Measurements from ENCODE around the gene NPR2.

NPR2 gene

DNA sequence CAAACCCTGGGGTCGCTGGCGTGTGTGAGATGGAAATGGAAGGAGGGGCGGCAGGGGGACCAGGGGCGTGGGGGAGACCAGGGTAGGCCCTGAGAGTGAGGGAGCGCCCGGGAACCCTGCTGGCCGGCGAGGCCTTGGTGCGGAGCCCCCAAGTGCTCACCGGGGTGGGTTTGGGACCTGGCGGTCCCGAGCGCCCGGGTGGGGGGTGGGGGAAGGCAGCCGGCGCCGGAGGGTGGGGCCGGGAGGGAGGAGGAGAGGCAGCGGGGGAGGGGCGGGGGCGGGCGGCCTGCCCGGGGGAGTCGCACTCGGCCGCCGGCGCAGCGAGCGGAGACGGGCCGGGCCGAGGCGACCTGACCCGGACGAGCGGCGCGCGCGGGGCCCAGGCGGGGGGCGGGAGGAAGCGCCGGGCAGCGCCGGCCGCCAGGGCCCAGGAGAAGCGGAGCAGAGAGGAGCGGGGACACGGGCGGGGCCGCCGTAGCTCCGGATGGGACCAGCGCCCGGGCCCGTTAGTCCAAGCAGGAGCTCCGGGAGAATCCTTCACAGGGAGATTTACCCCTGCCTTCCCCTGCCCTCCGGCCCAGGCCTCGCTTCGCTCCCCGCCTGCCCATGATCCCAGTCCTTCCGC is at the start of gene NPR2:
Gene NPR2 (plus strand): TSS at position 295 of the 625 bp plus-strand sequence. CDS start 818 bp downstream, outside the sequence.
- no peaks in the 10 kb centered on the region for H4K20me1 ChIP-seq (ENCODE audit: low read depth, low read length)
- H3K36me3 ChIP-seq (ENCODE audit: low read length) = no peaks in the 10 kb centered on the region
- H3K9me2 ChIP-seq (replicated peaks; ENCODE audit: insufficient read depth, low read length) = no peaks in the 10 kb centered on the region
- H3K27me3 ChIP-seq (ENCODE audit: low read length) = no peaks in the 10 kb centered on the region
- H2AFZ ChIP-seq (ENCODE audit: low read depth, low read length, severe bottlenecking) = no peak within 1 kb of the TSS
- H3F3A ChIP-seq (ENCODE audit: insufficient read depth) = no peaks in the 10 kb centered on the region
- H3K4me3 ChIP-seq (ENCODE audit: insufficient read depth, low read length, poor library complexity, severe bottlenecking) = no peak within 1 kb of the TSS
- H3K9me3 ChIP-seq (ENCODE audit: insufficient read depth, low read length) = no peaks in the 10 kb centered on the region
- H3K79me2 ChIP-seq (ENCODE audit: insufficient read depth, low read length) = no peaks in the 10 kb centered on the region
- no peak for TF ChIP-seq EZH2phosphoT487 (conservative IDR thresholded peaks at IDR 0.05; ENCODE audit: low read length)
- no peak for TF ChIP-seq CTCF (IDR thresholded peaks at IDR 0.05; ENCODE audit: insufficient read depth, low read length, poor library complexity, severe bottlenecking)
- no peak within 1 kb of the TSS for H3K4me2 ChIP-seq (ENCODE audit: low read depth, low read length, poor library complexity, severe bottlenecking)
- H3K27ac ChIP-seq (ENCODE audit: low read depth, low read length) = no peak within 1 kb of the TSS
- no peak within 1 kb of the TSS for H3K9ac ChIP-seq (ENCODE audit: low read length)

DNA sequence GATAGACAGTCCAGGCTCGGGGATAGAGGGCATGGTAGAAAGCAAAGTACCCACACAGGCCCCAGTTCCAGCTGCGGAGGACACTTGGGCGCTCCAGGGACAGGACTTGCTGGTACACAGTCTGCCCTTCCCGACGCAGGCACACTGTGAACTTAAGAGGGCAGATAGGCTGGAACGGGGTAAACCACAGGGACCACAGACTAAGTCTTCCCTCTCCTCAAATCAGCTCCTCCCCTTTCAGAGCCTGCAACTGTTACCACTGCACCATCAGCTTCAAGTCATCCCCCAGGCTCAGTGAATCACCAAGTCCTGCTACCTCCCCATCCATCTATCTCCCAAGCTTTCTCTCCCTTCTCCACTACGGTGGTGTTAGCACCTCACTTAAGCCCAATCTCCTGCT is 49.7 kb upstream of the NPR2 start:
- Histone ChIP-seq H4K20me1 (ENCODE audit: low read depth, low read length) (no peaks in the 10 kb centered on the region), H3K36me3 (ENCODE audit: low read length) (peaks cover 10% of the 10 kb centered on the region; the same call in 1 of the 2 replicates), H3K27ac (ENCODE audit: low read depth, low read length) (no peak overlapping the region), H3K9me2 (replicated peaks; ENCODE audit: insufficient read depth, low read length) (no peaks in the 10 kb centered on the region), H3K4me2 (ENCODE audit: low read depth, low read length, poor library complexity, severe bottlenecking) (no peak overlapping the region), H2AFZ (ENCODE audit: low read depth, low read length, severe bottlenecking) (no peak overlapping the region), H3K4me3 (ENCODE audit: insufficient read depth, low read length, poor library complexity, severe bottlenecking) (no peak overlapping the region), H3K27me3 (ENCODE audit: low read length) (no peaks in the 10 kb centered on the region), H3K9me3 (ENCODE audit: insufficient read depth, low read length) (no peaks in the 10 kb centered on the region), H3K9ac (ENCODE audit: low read length) (no peak overlapping the region), H3F3A (ENCODE audit: insufficient read depth) (no peaks in the 10 kb centered on the region), H3K79me2 (ENCODE audit: insufficient read depth, low read length) (peaks cover 15% of the 10 kb centered on the region)
- TF ChIP-seq CTCF (IDR thresholded peaks at IDR 0.05; ENCODE audit: insufficient read depth, low read length, poor library complexity, severe bottlenecking) = no peak
- no peak for TF ChIP-seq EZH2phosphoT487 (conservative IDR thresholded peaks at IDR 0.05; ENCODE audit: low read length)

DNA sequence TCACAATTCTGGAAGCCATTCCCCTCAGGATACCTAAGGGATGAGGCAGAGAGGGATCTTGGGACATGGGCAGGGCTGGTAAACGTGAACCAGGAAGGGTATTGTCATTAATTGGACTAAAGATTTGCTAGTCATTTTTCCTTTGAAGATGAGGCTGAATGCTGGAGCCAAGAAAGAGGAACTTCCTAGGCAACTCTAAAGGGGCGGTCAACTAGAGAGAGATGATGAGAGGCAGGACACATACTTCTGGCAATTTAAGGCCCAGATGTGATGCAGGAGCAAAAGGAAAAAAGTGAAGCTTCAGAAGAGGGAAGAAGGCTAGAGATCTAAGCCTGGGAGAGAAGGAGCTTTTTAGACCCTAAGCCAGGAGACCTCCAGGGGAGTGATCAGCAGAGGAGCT is 47.9 kb upstream of the NPR2 start:
- no peaks in the 10 kb centered on the region for H3K9me2 ChIP-seq (replicated peaks; ENCODE audit: insufficient read depth, low read length)
- H3F3A ChIP-seq (ENCODE audit: insufficient read depth) = no peaks in the 10 kb centered on the region
- H3K27ac ChIP-seq (ENCODE audit: low read depth, low read length) = no peak overlapping the region
- TF ChIP-seq EZH2phosphoT487 (conservative IDR thresholded peaks at IDR 0.05; ENCODE audit: low read length) = no peak
- TF ChIP-seq CTCF (IDR thresholded peaks at IDR 0.05; ENCODE audit: insufficient read depth, low read length, poor library complexity, severe bottlenecking) = no peak
- H3K4me3 ChIP-seq (ENCODE audit: insufficient read depth, low read length, poor library complexity, severe bottlenecking) = no peak overlapping the region
- H3K36me3 ChIP-seq (ENCODE audit: low read length) = peaks cover 10% of the 10 kb centered on the region; the same call in 1 of the 2 replicates
- peaks cover 32% of the 10 kb centered on the region for H3K79me2 ChIP-seq (ENCODE audit: insufficient read depth, low read length)
- H3K27me3 ChIP-seq (ENCODE audit: low read length) = no peaks in the 10 kb centered on the region
- no peak overlapping the region for H3K9ac ChIP-seq (ENCODE audit: low read length)
- peaks cover 8% of the 10 kb centered on the region; the same call in 1 of the 2 replicates for H4K20me1 ChIP-seq (ENCODE audit: low read depth, low read length)
- H2AFZ ChIP-seq (ENCODE audit: low read depth, low read length, severe bottlenecking) = no peak overlapping the region
- H3K4me2 ChIP-seq (ENCODE audit: low read depth, low read length, poor library complexity, severe bottlenecking) = no peak overlapping the region
- no peaks in the 10 kb centered on the region for H3K9me3 ChIP-seq (ENCODE audit: insufficient read depth, low read length)
